ENCODE measurements around the gene MPRIP.

MPRIP gene

GRCh38 chr17:17053446-17054379, 11.5 kb downstream of the MPRIP start:
- no peak for DNase-seq

- no peak for DNase-seq
These were observed 12.4 kb downstream of the MPRIP start for GRCh38 chr17:17054636-17055035.

- DNase-seq: no peak
These were observed 13.3 kb downstream of the MPRIP start for GRCh38 chr17:17055286-17056155.

- no peak for DNase-seq
These were observed 13.9 kb downstream of the MPRIP start for GRCh38 chr17:17056156-17056539.

GRCh38 chr17:17057057-17057551, 14.8 kb downstream of the MPRIP start:
- DNase-seq: no peak

- no peak for DNase-seq
These were observed 16.0 kb downstream of the MPRIP start for GRCh38 chr17:17058304-17058703.

GRCh38 chr17:17059301-17059890, 17.1 kb downstream of the MPRIP start:
- no peak for DNase-seq

- DNase-seq: no peak
These were observed 18.0 kb downstream of the MPRIP start for GRCh38 chr17:17060001-17060922.

- no peak for DNase-seq
These were observed 18.7 kb downstream of the MPRIP start for GRCh38 chr17:17060930-17061329.

GRCh38 chr17:17061516-17061915, 19.3 kb downstream of the MPRIP start:
- DNase-seq: no peak

GRCh38 chr17:17062356-17062755, 20.1 kb downstream of the MPRIP start:
- no peak for DNase-seq

GRCh38 chr17:17062866-17063265, 20.6 kb downstream of the MPRIP start:
- peak; percentile 50 for DNase-seq

GRCh38 chr17:17063546-17064122, 21.4 kb downstream of the MPRIP start:
- peak; percentile 62 for DNase-seq

- no peak for DNase-seq
These were observed 22.1 kb downstream of the MPRIP start for GRCh38 chr17:17064322-17064721.

GRCh38 chr17:17066021-17066420, 23.8 kb downstream of the MPRIP start:
- DNase-seq: peak; percentile 42

GRCh38 chr17:17067257-17067656, 25.0 kb downstream of the MPRIP start:
- no peak for DNase-seq

- no peak for DNase-seq
These were observed 27.6 kb downstream of the MPRIP start for GRCh38 chr17:17069849-17070248.

- DNase-seq: no peak
These were observed 28.7 kb downstream of the MPRIP start for GRCh38 chr17:17070931-17071330.

- no peak for DNase-seq
These were observed 29.5 kb downstream of the MPRIP start for GRCh38 chr17:17071531-17072360.

- no peak for DNase-seq
These were observed 30.3 kb downstream of the MPRIP start for GRCh38 chr17:17072546-17072945.
